ENCODE data around the gene FTO.

FTO gene

DNA sequence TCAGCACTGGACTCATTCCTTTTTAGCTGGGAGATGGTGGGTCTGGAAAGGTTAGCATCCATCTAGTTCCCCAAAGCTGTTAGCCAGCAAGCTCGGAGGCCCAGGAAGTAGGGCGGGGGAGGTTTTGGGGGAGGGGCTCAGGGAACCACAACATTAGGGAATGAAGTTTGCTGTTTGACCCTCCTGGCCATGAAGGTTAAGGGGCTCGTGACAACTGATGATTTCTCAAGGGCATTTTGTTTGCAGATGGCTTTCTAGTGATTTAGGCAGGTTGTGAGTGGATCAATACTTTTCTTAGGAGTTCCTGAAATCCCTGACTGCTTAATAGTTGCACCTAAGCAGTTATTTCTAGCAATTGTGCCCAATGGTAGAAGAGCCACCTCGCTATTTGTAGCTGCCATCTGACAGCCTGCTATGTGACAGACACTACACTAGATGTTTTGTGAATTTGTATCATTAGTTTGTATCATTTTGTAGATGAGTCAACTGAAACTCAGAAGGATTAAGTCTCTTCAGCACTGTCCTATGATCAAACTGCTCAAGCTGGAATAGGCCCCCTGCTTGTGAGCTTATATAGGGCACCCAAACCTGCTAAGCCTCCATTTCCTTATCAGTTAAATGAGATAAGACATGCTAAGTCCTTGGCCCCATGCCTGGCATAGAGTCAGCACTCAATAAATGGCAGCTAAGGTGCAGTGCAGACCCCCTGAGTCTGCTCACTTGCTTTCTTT is 436.3 kb downstream of the FTO start:
- no peak for DNase-seq (ENCODE audit: insufficient read length, low spot score)
- no peak for FAIRE-seq

DNA sequence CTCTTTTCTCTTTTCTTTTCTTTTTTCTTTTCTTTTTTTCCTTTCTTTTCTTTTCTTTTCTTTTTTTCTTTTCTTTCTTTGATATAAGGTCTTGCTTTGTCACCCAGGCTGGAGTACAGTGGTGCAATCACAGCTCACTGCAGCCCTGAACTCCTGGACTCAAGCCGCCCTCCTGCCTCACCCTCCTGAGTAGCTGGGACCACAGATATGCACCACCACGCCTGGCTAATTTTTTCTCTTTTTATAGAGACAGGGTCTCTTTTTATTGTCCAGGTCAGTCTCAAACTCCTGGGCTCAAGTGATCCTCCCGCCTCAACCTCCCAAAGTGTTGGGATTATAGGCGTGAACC is 436.8 kb downstream of the FTO start:
- DNase-seq (ENCODE audit: insufficient read length, low spot score) (no peak), FAIRE-seq (no peak)

- FAIRE-seq (no peak), DNase-seq (ENCODE audit: insufficient read length, low spot score) (no peak)
Observed at GRCh38 chr16:54142787-54143186, 438.8 kb downstream of the FTO start.

DNA sequence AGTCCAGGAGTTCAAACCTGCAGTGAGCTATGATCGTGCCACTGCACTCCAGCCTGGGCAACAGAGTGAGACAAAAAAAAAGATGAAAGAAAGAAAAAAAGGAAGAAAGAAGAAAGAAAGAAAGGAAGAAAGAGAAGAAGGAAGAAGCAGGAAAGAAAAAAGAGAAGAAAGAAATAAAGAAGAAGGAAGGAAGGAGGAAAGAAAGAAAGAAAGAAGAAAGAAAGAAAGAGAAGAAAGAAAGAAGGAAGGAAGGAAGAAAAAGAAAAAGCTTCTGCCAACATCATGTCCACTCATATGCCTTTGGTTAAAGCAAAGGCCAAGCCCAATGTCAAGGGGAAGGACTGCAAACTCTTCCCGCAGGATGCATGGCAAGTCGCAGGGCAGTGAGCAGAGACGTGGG is 439.5 kb downstream of the FTO start:
- DNase-seq (ENCODE audit: insufficient read length, low spot score) (no peak), FAIRE-seq (no peak)

DNA sequence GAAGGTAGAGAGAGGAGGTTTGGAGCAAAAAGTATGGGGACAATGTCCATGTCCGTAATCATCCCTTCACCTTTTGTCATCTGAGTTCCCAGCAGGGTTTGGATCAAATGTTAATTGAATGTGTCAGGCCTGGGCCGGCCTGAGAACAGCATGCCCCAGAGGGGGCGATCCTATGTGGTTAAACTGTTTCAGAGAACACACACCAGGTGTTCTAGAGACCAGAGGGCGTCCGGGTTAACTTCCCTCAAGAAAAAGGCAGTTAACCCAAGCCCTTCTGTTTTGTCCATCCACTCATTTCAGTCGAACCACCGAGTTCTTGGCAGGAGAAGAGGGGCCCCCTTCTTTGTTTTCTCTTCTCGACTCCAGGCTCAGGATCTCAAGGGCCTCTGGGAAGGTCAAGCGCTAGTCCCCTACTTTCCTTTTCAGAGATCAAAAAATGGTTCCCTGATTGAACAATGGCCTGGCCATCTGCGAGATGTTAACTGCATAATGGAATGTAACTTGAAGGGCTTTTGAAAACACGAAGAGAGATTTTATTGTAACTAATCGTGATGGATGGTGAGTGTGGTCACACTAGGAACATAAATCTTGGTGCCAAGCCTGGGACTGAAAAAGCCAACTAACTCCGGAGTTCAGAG is 440.1 kb downstream of the FTO start:
- DNase-seq (ENCODE audit: insufficient read length, low spot score) (no peak), FAIRE-seq (no peak)

GRCh38 chr16:54144572-54144947 is 440.6 kb downstream of the FTO start:
- FAIRE-seq: no peak
- no peak for DNase-seq (ENCODE audit: insufficient read length, low spot score)

- FAIRE-seq (no peak), DNase-seq (ENCODE audit: insufficient read length, low spot score) (no peak)
Observed at GRCh38 chr16:54145881-54146280, 441.9 kb downstream of the FTO start.

DNA sequence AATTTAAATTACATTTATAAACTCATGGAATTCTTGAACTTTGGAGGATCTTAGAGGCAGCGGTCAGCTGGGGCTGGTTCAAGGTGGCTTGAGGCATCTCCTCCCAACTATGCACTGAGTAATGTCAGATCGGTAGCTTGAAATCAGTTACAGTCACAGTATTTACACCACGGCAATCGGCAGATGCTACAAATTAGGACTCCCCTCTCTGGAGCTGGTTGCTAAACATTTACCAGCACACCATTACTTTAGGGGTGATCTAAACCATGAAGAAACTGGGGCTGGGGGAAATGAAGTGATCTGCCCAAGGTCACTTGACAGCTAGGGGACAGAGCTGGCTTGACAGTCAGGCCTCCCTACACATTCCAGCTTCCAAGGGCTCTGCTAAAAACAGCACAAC is 445.0 kb downstream of the FTO start:
- FAIRE-seq (no peak), DNase-seq (ENCODE audit: insufficient read length, low spot score) (no peak)

- DNase-seq (ENCODE audit: insufficient read length, low spot score) (no peak), FAIRE-seq (no peak)
Observed at GRCh38 chr16:54150861-54151260, 446.9 kb downstream of the FTO start.

DNA sequence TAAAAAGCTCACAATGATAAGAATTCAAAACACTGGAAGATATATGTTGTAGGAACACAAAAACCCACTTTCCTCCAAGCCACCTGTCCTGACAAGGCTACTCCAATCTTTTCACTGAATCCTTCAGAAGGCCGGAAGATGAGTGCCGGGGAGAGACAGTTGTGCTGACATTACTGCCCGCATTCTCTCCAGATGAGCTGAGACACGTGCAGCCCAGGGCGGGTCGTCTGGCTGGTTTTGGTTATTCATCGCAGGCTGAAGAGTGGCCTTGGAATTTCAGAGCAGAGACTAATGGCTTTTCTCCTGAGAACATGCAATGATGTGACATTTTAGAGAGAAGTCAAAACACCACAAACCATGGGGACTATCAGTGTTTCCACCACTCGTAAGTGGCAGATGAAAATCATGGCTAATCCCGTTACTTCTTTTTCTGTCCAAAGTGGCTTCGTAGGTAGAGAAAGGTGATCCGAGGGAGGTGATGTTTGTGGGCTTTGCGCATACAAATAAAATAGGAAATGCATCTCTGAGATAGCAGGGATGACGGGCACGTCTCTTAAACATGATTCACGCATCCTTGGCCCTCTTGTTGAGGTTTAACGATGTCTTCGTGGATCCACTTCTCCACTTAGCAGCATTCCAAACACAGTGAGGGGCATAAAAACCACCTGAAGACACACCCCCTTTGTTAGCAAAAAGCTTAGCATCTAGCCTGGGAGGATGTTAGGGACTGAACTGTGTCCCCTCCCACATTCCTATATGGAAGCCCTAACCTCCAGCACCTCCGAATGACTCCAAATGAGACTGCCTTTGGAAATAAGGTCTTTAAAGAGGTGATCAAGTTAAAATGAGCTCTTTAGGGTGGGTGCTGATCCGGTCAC is 448.6 kb downstream of the FTO start:
- no peak for FAIRE-seq

GRCh38 chr16:54153240-54153934 is 449.4 kb downstream of the FTO start:
- no peak for FAIRE-seq
- no peak for DNase-seq (ENCODE audit: insufficient read length, low spot score)

More for the DNA sequence above, 448.6 kb downstream of the FTO start:
- DNase-seq (ENCODE audit: insufficient read length, low spot score): no peak

DNA sequence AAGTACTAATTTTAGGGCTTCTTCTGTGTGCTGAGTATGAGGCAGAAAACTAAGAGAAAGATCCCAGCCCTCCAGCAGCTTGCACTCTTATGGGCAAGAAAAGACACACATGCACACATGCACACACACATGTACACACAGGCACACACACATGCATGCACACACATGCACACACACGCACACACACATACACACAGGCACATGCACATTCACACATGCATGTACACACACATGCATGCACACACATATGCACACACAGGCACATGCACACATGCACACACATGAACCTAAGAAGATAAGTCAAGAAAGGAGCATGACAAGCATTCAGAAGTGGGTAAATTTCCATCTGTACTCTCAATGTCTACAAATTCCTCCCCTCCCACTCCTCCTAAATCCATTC is 452.4 kb downstream of the FTO start:
- FAIRE-seq: no peak
- no peak for DNase-seq (ENCODE audit: insufficient read length, low spot score)

DNA sequence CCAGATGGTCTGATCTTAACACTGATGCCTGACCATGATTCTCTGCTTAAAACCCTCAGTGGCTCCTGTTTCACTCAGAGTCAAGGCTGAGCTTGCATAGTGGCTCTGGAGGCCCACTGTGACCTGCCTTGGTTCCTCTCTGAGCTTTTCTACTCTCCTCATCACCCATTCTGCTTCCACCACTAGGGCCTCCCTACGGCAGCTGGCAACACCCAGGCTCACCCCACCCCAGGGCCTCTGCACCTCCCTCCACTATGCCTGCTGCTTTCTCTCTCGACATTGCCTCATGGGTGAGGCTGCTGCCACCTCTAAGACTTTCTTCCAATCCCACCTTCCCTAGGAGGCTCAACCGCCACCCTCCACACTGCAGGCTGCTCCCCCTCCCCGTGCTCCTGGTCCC is 455.0 kb downstream of the FTO start:
- FAIRE-seq: no peak
- no peak for DNase-seq (ENCODE audit: insufficient read length, low spot score)

- FAIRE-seq: no peak
- DNase-seq (ENCODE audit: insufficient read length, low spot score): no peak
Observed at GRCh38 chr16:54159490-54160080, 455.6 kb downstream of the FTO start.

- DNase-seq (ENCODE audit: insufficient read length, low spot score) (no peak), FAIRE-seq (no peak)
Observed at GRCh38 chr16:54160252-54160860, 456.4 kb downstream of the FTO start.

DNA sequence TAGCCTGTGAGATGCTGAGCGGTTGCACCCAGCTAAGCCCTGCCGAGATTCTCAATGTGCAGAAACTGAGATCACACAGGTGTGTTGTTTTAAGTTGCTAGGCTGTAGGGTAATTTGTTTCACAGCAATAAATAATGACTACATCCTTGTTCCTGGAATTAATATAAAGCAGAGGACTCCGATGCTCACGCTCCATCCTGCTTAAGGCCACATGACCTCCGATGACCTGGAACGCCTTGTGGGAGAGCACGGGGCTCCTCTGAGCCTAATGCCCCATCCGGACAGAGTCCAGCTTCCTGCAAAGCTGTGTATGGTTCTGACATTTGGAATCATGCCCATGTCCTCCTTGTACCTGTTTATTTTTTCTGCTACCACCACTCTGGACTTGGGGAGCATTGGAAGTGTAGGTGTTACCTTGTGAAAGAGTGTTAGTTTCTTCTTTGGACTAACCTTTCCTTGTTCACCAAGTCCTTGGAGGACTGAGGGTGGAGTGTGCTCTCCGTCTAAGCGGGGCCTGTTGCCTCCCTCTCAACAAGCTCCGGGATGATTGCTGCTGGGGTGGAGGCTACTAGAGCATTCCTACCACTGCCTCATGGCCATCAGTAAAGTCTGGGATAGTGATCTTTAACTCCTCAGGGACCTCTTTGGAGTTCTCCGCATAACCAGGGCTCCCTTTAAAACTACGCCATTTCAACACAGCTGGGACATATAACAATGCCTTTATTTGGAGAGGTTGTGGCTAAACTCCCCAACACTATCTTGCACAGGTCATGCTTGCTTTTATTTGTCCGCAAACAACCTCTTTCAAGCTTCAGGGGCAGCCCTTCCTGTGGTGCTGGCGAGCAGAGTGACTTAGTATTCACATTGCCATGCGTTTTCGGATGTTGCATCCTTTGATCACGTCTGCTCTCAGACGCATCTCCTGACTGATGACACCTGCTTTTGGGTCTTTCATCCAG is 457.3 kb downstream of the FTO start:
- DNase-seq (ENCODE audit: insufficient read length, low spot score) (no peak), FAIRE-seq (no peak)

DNA sequence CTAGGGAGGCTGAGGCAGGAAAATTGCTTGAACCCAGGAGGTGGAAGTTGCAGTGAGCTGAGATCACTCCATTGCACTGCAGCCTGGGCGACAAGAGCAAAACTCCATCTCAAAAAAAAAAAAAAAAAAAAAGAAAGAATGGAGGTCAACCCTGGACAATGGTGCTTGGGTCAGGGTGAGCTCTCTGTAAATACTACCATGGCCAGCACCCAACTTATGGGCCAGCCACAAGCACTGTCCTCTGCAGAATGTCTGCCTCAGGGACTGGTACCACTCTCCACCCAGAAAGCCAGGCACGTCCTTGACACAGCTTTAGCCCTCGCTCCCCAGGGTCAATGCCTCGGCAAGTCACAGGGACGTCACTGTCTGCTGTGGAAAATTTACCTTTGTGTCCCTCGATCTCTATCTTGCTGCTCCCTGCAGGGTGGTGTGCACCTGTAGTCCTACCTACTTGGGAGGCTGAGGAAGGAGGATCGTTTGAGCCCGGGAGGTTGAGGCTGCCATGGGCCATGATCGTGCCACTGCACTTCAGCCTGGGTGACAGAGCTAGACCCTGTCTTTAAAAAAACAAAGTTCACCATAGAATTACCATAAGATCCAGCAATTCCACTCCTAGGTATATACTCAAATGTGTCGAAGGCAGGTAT is 459.4 kb downstream of the FTO start:
- no peak for FAIRE-seq
- no peak for DNase-seq (ENCODE audit: insufficient read length, low spot score)

DNA sequence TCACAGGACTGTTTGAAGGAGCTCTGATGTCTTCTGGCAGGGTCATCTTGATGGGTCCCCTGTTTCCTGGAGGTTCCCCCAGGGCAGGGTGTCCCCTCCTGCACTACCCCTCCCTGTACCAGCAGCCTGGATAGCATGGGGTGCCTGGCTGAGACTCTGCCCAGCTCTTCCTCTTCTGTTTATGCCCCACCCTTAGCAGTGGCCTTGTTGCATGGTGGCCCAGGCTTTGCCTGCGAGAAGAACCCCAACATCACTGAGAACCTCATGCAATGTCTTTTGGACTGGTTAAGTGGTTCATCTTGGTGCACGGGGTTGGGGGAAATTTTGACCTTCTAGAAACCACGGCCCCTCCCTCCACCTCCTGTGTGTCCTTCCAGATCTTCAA is 460.8 kb downstream of the FTO start:
- DNase-seq (ENCODE audit: insufficient read length, low spot score): no peak

More for the DNA sequence above, 460.8 kb downstream of the FTO start:
- FAIRE-seq: no peak

All from GM19239 (cell line).